ENCODE data around the gene PPIF.

Gene PPIF

DNA sequence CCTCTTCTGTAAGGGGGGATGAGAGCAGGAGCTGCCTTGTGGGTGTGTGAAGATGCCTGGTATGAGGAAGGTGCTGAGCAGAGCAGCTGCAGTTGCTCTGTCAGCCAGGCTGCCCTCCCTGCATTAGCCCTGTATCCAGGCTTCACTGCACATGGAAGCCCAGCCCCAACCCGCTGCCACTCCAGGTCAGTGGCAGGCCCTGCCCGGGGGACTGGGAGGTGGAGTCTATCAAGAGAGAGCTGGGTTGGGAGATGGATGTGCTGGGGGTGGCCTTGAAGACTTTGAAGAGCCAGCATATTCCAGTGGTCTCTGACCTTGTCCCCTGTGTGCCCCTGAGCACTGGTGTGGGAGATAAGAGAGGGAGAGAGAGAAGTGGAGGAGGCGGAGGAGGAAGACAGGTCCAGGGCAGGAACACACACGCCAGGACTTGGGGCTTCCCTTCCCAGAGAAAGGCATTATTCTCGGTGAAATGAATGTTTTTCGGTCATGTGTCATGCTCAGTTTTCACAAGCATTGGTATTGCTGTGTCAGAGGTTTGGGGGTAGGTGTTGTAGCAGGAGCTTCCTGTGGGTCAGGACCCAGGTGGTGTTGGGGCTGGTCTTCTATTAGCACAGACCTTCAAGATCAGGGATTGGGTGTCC lies 2.6 kb downstream of the PPIF start:
- no peak for DNase-seq

DNA sequence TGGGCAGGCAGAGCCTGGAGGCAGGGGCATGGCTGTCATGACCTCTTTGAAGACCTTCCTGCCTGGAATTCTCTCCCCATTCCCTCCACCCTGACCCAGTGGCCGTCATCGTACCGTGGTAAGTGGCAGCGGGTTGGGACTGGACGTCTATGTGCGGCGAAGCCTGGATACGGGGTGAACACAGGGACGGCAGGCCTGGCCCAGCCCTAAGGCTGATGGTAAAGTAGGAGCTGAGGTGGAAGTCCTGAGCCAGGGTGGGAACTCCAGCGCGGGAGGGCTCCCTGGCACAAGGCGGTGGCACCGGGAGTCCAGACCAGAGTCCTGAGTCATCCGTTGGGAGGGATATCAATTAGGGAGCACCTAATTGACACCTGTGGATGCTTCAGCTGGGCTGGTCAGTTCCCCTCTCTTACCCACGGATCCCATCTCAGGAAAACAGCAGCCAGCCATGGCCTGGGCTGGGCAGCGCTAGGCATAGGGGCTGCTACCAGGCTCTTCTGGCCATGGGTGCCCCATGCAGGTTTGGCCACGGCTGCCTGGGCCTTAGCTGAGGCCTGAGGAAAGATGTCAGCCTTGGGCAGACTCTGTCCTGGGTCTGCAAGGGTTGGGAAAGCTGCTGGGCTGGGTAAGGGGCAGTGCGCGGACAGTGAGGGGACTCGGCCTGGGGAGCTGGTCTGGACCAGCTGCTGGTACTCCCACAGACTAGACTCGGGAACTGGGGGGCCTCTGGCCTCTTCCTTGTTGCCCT lies 3.3 kb downstream of the PPIF start:
- DNase-seq: no peak

DNA sequence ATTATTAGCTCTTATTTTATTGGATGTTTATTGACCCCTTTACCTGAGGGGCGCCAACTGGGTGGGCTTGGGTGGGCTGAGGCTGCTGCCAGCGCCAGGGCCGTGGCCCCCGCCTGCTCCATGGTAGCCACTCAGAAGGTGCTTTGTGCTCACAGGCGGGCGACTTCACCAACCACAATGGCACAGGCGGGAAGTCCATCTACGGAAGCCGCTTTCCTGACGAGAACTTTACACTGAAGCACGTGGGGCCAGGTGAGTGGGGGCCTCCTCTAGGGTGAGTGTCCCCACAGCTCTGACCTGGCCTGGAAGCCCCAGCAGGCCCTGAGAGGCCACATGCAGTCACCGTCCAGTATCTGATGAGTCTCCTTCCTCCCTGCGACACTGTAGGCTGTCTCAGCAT lies 4.1 kb downstream of the PPIF start:
- DNase-seq: no peak

DNA sequence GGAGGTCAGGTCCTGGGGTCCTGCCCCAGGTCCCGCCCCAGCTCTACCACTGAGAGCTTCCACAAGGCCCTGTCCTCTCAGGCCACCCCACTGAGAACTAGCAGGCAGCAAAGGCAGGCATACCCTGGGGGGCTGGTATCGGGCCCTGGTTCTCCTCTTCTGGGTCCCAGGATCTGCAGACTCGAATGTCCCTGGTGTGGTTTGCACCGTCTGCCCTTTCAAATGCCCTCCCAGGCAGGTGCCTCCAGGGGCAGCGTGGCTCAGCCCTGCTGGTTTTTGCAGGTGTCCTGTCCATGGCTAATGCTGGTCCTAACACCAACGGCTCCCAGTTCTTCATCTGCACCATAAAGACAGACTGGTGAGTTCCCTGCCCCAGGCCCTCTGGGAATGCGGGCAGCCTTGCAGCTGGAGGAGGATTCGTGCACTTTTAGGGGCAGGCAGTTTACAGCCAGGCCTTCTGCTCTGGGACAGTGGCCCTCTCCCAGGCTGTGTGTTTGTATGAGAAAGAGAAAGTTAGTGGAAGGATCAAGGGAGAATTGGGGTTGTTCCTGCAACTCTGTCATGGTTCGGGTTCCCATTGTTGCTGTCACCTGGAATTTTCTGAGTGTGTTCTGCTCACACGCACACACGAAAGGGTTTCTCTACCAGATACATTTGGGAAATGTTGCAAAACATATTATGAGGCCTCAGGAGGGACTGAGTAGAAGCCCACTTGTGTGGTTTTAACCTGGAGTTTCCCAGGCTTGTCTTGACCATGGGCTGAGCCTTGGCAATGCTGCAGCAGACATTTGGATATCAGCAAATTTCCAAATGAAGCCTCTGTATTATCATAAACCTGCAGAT lies 5.0 kb downstream of the PPIF start:
- DNase-seq: no peak

DNA sequence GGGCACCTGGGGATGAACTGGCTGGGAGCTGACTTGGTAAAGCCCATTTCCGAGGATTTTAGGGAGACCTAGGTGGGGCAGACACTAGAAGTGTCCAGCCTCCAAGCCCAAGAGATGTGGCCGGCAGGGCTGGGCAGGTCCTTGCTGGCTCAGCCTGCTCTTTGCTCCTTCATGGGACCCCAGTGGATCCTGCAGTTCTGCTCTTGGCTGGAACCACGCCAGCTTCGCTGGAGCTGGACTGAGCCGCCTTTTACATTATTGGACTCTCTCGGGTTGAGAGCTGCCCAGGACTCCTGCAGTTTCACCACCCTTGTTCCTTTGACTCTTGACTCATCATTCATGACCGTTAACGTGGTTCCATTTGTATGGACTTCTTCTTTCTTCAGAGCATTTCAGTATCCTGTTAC lies 5.7 kb downstream of the PPIF start:
- DNase-seq: no peak

DNA sequence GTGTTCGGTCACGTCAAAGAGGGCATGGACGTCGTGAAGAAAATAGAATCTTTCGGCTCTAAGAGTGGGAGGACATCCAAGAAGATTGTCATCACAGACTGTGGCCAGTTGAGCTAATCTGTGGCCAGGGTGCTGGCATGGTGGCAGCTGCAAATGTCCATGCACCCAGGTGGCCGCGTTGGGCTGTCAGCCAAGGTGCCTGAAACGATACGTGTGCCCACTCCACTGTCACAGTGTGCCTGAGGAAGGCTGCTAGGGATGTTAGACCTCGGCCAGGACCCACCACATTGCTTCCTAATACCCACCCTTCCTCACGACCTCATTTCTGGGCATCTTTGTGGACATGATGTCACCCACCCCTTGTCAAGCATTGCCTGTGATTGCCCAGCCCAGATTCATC lies 6.5 kb downstream of the PPIF start:
- DNase-seq: no peak

DNA sequence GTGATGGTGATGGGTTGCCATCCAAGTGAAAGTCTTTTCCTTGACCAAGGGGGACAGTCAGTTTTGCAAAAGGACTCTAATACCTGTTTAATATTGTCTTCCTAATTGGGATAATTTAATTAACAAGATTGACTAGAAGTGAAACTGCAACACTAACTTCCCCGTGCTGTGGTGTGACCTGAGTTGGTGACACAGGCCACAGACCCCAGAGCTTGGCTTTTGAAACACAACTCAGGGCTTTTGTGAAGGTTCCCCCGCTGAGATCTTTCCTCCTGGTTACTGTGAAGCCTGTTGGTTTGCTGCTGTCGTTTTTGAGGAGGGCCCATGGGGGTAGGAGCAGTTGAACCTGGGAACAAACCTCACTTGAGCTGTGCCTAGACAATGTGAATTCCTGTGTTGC lies 6.9 kb downstream of the PPIF start:
- DNase-seq: no peak

DNA sequence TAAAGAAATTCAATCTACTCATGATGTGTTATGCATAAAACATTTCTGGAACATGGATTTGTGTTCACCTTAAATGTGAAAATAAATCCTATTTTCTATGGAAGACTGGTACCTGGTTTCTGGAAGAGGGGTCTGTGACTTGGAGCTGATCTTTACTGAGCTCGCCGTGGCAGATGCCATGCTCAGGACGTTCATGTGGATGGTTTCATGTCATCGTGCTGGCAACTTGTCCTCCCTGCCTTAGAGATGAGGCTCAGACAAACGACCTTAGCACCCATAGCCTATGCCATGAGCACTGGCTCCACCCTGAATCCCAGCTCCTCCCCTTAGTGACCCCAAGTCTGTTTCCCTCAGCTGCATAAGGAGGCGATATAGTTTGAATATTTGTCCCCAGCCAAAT lies 7.3 kb downstream of the PPIF start:
- DNase-seq: no peak

DNA sequence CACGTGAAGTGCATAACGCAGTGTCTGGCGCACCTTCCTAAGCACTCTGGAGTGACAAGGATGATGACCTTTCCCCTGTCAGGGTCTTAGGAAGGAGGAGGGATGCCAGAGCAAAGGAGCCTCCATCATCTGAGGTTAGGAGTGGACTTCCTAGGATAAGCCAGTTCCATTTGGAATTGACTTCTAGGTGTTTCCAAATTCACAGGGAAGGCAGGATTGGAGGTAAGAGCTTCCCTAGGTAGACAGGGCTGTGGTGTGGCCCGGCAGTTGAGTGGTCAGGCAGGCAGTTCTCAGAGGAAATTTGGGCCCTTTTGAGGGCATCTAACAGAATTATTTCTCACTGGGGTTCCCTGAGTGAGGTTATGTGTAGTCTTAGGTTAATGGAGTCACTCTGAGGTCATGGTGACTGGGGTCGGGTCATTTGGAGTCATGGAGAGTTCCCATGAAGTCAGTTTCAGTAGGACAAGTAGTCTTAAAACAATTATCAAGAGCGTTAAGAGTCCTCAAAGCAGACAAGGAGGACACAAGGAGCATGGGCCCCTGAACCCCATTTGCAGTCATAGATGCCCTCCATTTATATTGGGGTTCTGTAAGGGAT lies 8.2 kb downstream of the PPIF start:
- DNase-seq: no peak

DNA sequence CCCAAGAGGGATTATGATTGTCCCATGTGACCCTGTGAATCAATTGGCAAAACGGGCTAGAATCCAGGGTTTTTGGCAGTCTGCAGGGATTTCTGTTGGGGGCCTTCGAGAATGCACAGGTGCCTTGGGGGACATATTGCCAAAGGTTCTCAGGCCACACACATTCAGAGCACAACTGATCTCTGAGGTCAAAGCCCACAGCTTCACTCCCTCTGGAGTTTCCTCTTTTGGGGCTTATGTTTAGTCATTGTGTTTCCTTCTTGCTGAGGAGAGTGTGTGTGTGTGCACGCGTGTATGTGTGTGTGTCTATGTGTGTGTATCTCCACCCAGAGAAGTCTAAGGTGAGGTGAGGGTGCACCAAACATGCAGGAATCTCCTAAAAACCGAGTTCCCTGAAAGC lies 8.8 kb downstream of the PPIF start:
- no peak for DNase-seq

DNA sequence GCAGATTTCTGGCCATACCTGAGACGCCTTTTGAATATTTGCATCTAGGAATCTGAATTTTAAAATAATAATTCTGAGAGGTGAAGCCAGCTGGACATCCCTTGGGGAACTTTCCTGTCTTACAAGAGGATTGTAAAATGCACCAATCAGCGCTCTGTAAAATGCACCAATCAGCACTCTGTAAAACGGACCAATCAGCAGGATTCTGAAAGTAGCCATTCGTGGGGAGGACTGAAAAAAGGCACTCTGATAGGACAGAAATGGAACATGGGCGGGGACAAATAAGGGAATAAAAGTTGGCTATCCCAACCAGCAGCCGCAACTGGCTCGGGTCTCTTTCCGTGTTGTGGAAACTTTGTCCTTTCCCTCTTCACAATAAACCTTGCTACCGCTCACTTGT lies 9.9 kb downstream of the PPIF start:
- no peak for DNase-seq

DNA sequence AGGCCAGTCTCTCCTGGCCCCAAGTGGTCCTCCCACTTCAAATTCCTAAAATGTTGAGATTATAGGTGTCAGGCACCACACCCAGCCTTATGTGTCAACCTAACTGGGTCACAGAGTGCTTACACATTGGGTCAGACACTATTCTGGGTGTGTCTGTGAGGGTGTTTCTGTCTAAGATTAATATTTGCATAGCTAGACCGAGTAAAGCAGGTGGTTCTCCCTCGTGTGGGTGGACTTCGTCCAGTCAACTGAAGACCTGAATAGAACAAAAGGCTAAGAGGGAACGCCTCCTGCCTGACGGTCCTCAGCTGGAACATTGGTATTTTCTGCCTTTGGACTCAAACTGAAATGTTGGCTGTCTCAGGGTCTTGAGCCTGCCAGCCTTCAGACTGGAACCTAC lies 11.5 kb downstream of the PPIF start:
- DNase-seq: no peak

DNA sequence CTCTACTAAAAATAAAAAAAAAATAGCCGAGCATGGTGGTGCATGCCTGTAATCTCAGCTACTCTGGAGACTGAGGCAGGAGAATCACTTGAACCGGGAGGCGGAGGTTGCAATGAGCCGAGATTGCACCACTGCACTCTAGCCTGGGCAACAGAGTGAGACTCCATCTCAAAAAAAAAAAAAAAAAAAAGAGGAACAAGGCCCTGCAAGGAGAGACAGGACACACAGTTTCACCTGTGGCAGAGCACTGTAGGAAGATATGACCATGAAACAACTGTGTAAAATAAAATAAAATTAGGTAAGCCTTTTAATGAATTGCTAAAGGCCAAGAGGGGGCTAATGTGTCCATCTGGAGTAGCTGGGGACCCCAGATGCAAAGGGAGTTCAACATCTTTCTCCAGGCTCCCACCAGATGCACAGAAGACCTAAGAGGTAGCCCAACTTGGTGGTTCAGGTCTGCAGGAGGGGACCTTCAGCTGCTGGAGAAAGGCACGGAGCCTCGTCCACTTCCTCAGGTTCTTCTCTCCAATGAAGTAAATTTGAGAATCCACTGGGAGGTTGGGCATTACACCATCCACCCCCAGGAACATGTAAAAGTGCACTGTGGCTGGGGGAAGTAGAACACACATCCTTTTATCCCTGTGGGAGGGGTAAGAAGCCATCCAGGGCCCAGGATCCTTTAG lies 12.7 kb downstream of the PPIF start:
- no peak for DNase-seq

DNA sequence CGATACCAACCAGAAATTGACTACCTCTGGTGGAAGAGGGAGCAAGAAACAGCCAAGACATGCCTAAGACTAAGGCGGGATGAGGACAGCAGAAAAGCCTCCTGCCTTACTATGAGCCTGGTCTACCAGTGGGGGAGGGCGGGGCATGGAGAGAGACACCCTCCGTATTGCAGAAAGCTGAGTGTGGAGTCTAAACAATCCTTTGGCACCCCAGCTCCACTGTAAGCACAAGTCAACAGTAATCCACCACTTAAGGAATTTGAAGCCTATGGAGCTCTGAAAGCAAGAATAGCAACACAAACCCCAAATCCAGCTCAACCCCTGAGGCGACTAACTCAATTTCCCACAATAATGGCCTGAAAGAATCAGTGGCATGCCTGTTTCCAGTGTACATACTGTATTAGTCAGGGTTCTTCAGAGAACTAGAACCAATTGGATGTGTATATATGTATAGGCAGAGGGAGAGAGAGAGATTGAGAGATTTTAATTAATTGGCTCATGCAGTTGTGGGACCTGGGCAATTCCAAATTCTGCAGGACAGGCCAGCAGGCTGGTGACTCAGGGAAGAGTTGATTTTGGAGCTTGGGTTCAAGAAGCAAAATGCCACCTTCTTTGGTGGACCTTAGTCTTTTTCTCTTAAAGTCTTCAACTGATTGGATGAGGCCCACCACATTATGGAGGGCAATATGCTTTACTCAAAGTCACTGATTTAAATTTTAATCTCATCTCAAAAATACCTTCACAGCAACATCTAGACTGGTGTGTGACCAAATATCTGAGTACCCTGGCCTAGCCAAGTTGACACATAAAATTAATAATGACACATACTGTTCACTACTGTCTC lies 13.5 kb downstream of the PPIF start:
- no peak for DNase-seq

DNA sequence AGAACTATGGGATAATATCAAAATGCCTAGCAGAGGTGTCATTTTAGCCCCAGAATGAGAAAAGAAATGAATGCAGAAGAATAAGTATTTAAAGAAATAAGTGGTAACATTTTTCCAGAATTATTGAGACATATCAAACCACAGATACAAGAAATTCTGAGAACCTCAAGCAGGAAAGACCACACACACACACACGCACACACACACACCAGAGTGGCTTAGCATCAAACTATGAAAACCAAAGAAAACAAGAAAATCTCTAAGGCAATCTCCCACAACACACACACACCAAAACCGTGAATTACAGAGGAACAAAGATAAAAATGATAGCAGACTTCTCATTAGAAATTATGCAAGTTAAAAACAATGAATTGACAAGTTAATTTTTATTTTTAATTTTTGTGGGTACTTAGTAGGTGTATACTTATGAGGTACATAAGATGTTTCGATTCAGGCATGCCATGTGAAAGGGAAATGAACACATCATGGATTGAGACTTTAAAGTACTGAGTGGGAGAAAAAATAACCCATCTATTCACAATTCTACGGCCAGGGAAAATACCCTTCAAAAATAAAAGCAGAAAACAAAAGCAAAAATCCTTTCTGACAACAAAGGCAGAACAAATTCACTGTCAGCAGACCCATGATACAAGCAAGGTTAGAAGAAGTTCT lies 14.6 kb downstream of the PPIF start:
- DNase-seq: no peak

DNA sequence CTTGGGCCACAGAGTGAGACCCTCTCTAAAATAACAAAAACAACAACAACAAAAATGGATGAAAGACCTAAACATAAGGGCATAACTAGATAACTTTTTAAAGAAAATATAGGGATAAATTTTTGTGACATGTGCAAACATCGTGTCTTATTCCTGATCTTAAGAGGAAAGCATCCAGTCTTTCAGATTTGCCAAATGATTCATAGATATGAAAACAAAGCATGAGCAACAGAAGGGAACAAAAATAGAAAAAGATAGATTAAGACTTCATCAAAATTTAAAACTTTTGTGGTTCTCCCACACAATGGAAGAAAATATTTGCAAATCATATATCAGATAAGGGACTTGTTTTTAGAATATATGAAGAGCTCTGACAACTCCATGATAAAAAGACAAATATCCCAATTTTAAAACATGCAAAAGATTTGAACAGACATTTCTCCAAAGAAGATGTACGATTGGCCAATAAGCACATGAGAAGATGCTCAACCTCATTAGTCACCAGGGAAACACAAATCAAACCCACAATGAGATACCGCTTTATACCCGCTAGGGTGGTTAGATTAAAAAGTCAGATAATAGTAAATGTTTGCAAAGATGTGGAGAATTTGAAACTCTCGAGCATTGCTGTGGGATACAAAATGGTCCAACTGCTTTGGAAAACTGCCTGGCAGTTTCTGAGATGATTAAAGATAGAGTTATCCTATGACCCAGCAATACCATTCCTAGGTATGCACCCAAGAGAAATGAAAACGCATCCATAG lies 20.3 kb downstream of the PPIF start:
- no peak for DNase-seq

DNA sequence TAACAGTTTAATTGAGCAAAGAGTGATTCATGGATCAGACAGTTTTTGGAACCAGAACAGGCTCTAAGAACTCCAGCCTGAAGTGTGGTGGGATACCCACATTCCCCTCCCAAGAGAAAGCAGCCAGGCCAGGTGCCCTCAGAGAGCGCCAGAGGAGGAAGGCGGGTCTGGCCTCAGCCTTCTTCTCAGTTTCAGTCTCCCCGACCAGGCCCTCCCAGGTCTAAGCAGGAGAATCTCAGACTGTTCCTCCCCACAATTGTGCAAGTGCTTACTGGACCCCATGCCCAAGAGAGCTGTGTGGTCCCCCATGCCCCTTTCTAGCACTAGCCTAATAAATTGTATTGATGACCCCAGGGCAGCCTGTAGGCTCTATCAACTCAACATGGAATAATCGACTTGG lies 25.6 kb downstream of the PPIF start:
- no peak for DNase-seq

DNA sequence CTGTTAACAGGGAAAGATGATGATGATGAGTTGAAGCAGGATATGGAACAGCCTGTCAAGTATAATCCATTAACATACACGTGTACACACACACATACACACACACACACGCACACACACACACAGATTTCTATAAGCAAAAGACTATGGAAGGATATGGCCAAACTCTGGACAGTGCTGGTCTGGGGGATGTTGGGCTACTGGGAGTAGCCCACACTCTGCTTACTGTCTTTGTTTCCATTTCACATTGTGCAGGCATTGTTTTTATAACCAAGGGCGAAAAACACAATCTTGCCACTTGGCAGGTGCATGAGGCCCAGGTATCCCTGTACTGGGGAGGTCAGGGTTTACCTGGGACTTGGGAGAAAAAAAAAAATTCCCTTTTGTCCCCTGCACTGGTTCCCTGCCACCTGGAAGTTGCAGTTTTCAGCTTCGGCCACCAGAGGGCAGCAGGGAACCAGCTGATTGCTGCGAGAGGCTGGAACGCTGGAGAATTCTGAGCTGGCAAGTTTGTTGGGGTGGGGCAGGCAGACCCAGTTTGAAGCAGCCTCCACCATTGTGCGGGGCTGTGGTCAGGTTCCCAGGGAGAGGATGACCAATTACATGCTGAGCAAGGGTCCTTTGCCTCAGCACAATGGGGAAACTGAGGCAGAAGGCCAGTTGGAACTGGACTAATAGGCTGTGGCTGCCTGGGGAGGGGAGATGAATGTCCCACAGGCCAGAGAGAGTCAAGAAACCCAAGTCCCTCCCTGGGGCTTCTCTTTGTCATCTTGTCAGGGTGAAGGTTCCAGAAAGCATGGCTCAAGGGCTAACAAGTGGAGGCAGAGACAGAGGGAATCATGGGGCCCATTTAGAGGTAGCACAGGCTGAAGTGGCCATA lies 27.3 kb downstream of the PPIF start:
- peak; percentile 70 for DNase-seq

DNA sequence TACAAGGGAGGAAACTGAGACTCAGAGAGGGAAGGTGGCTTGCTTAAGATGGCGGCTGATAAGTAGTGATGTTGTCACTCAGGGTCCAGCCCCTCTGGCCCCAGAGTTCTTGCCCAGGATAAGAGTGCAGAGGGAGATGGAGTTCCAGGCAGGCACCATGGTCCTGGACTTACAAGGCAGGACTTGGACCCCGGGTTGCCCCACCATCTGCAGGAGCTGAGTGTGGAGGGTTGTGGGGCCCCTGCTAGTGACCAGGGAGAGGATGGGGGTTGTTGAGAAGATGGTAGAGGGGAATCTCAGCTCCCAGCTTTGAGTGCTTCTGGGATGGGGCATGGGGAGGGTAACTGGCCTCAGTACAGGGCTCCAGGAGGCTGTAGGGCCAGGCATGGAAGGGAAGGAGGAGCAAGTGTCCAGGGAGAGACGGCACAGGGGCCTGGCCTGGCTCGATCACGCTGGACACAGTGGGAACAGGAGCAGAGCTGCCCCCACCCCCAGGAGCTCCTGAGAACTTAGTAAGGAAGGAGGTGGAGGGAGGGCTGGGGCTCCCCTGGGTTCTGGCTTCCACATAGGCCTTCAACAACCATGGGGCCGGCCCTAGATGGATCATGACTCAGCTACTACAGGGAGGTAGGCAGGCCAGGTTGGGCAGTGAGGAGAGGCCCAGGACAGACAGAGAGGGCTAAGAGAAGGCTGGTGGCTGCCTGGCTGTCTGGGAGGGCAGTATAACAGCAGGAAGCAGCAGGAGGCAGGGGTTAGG lies 28.2 kb downstream of the PPIF start:
- no peak for DNase-seq
